ENCODE measurements around the gene NOB1. TPM values are rescaled to one million over a fixed set of nuclear protein-coding genes. Genes with fewer than 3 reads are reported as not detected.

NOB1 gene
- total and polyA plus RNA-seq, 2 experiments from 2014 or later: 41.4 to 56.6 TPM

DNA sequence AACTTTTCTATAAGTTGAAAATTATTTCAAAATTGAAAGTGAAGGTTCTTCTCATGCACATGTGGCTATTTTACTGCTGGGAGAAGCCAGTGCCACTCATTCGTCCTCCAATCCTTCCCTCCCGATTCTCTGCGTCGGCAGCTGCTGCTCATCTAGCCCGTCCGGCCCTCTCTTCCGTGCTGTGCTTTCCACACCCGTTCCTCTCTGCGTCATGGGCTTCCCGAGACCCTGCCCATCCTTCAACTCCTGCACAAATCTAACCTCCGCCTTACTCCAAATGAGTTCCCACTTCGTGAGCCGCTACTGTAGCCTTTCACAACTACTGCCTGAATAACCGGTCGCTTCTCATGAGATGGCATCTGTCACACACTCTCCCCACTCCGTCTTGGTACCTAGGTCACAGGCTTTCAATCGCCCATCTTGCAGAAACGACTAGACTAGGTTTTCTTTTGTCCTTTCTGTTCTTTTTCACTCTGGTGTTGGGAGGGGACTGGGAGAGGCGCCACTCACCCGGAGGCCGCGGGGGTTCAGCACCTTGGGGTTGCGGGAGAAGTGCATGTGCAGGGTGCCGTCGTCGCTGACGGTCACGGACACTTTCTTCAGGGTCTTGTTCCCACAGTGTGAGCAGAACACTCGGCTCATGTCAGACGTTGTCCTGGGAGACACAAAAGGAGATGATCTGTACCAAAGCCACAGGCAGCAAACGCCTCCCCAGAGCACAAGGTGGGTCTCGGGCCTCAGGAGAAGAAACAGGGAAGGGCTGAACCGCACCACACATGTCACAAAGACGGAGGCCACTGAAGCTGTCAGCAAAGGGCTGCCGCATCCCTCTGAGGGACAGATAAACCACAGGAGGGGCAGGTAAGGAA is 10.1 kb downstream of the NOB1 start (continued):
- TF ChIP-seq, protein P1, sequence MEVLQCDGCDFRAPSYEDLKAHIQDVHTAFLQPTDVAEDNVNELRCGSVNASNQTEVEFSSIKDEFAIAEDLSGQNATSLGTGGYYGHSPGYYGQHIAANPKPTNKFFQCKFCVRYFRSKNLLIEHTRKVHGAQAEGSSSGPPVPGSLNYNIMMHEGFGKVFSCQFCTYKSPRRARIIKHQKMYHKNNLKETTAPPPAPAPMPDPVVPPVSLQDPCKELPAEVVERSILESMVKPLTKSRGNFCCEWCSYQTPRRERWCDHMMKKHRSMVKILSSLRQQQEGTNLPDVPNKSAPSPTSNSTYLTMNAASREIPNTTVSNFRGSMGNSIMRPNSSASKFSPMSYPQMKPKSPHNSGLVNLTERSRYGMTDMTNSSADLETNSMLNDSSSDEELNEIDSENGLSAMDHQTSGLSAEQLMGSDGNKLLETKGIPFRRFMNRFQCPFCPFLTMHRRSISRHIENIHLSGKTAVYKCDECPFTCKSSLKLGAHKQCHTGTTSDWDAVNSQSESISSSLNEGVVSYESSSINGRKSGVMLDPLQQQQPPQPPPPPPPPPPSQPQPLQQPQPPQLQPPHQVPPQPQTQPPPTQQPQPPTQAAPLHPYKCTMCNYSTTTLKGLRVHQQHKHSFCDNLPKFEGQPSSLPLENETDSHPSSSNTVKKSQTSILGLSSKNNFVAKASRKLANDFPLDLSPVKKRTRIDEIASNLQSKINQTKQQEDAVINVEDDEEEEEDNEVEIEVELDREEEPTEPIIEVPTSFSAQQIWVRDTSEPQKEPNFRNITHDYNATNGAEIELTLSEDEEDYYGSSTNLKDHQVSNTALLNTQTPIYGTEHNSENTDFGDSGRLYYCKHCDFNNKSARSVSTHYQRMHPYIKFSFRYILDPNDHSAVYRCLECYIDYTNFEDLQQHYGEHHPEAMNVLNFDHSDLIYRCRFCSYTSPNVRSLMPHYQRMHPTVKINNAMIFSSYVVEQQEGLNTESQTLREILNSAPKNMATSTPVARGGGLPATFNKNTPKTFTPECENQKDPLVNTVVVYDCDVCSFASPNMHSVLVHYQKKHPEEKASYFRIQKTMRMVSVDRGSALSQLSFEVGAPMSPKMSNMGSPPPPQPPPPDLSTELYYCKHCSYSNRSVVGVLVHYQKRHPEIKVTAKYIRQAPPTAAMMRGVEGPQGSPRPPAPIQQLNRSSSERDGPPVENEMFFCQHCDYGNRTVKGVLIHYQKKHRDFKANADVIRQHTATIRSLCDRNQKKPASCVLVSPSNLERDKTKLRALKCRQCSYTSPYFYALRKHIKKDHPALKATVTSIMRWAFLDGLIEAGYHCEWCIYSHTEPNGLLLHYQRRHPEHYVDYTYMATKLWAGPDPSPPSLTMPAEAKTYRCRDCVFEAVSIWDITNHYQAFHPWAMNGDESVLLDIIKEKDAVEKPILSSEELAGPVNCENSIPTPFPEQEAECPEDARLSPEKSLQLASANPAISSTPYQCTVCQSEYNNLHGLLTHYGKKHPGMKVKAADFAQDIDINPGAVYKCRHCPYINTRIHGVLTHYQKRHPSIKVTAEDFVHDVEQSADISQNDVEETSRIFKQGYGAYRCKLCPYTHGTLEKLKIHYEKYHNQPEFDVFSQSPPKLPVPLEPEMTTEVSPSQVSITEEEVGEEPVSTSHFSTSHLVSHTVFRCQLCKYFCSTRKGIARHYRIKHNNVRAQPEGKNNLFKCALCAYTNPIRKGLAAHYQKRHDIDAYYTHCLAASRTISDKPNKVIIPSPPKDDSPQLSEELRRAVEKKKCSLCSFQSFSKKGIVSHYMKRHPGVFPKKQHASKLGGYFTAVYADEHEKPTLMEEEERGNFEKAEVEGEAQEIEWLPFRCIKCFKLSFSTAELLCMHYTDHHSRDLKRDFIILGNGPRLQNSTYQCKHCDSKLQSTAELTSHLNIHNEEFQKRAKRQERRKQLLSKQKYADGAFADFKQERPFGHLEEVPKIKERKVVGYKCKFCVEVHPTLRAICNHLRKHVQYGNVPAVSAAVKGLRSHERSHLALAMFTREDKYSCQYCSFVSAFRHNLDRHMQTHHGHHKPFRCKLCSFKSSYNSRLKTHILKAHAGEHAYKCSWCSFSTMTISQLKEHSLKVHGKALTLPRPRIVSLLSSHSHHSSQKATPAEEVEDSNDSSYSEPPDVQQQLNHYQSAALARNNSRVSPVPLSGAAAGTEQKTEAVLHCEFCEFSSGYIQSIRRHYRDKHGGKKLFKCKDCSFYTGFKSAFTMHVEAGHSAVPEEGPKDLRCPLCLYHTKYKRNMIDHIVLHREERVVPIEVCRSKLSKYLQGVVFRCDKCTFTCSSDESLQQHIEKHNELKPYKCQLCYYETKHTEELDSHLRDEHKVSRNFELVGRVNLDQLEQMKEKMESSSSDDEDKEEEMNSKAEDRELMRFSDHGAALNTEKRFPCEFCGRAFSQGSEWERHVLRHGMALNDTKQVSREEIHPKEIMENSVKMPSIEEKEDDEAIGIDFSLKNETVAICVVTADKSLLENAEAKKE (CRISPR knock-in tag; IDR thresholded peaks at IDR 0.05): no peak
- TF ChIP-seq, protein P2, sequence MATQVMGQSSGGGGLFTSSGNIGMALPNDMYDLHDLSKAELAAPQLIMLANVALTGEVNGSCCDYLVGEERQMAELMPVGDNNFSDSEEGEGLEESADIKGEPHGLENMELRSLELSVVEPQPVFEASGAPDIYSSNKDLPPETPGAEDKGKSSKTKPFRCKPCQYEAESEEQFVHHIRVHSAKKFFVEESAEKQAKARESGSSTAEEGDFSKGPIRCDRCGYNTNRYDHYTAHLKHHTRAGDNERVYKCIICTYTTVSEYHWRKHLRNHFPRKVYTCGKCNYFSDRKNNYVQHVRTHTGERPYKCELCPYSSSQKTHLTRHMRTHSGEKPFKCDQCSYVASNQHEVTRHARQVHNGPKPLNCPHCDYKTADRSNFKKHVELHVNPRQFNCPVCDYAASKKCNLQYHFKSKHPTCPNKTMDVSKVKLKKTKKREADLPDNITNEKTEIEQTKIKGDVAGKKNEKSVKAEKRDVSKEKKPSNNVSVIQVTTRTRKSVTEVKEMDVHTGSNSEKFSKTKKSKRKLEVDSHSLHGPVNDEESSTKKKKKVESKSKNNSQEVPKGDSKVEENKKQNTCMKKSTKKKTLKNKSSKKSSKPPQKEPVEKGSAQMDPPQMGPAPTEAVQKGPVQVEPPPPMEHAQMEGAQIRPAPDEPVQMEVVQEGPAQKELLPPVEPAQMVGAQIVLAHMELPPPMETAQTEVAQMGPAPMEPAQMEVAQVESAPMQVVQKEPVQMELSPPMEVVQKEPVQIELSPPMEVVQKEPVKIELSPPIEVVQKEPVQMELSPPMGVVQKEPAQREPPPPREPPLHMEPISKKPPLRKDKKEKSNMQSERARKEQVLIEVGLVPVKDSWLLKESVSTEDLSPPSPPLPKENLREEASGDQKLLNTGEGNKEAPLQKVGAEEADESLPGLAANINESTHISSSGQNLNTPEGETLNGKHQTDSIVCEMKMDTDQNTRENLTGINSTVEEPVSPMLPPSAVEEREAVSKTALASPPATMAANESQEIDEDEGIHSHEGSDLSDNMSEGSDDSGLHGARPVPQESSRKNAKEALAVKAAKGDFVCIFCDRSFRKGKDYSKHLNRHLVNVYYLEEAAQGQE (IDR thresholded peaks at IDR 0.05; ENCODE audit: unreplicated experiment): no peak
- TF ChIP-seq ZNF331 (CRISPR knock-in tag; IDR thresholded peaks at IDR 0.05; ENCODE audit: low read depth): no peak
